CD4-positive, alpha-beta T cell treated with Interleukin-17A for 1 hour (primary cell): ENCODE measurements around the gene MAP3K5.
"Not testable (repeated sequence)": the region's sequence is repeated elsewhere in the genome, so short reads cannot be mapped to it uniquely, and the experiment has no call there.

ENCODE experiments used
- DNase-seq: peaks from one replicate; pipeline ENCODE4 v3.0.0-alpha.2; 2020

Gene MAP3K5

GRCh38 chr6:136604928-136605510, 187.3 kb downstream of the MAP3K5 start:
- DNase-seq = no peak

DNA sequence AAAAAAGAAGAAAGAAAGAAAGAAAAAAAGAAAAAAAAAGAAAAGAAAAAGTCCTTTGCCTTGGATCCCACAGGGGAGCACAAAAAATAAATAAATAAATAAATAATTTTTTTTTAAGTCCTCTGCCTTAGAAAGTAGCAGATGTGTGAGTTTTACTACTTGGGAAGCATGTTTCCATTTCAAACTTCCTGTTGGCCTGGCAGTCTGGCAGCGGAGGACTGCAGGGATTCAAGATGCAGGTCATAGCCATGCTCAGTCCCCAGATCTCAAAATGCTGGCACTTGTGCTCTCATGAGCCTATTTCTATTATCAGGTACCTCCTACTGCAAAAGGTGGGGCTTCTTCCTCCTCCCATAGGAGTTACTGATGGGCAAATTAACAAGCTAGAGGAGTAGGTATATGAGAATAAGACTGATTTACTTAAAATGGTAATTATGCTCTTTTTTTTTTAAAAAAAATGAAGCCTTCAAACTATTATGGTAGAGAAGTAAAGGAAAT, 187.9 kb downstream of the MAP3K5 start:
- DNase-seq = no peak

DNA sequence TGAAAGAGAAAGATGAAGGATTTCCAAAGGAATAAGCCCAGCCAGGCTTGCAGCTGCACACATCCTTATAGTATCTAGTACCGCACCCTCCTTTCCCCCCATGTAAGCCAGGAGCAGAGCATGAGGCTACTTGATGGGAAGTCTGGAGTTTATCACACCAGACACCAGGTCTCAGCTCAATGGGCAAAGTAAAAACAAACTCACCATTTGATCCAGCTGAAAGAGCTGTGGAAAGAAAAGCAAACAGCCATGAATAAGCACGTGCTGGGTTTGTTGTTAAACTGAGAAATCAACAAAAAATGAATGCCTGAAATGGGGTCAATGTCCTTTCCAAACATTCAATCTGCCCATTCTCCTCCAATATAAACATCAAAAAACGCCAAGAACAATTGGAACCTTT, 191.5 kb downstream of the MAP3K5 start:
- no peak for DNase-seq

DNA sequence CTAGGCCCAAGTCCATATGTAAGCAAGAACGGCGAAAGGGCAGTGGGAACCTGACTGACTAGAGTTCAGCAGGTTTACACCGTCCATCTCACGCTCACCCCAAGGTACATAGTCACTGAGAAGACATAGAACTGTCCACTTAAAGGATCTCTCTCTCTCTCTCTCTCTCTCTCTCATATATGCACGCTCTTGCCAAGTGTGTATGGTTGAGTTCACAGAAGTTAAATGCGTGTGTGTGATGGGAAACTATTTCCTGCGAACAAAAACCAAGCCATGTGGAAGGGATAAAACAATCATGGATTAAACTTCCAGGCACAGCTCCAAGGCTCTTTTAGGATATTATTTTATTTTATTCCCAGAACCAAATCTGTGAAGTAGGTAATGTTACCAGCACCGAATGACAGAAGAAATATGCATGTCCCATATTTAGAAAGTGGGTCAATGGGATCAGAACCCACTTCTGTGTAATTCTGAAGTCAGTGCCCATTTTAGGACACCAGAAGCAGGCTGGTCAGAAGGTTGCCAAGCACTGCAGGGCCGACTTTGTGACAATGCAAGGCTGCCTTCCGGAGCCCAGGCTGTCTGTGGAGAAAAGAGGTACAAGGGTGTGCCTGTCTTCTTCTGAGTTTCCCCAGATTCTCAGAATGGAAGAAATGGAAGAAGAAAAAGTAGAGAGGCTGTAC, 192.8 kb downstream of the MAP3K5 start:
- no peak for DNase-seq

DNA sequence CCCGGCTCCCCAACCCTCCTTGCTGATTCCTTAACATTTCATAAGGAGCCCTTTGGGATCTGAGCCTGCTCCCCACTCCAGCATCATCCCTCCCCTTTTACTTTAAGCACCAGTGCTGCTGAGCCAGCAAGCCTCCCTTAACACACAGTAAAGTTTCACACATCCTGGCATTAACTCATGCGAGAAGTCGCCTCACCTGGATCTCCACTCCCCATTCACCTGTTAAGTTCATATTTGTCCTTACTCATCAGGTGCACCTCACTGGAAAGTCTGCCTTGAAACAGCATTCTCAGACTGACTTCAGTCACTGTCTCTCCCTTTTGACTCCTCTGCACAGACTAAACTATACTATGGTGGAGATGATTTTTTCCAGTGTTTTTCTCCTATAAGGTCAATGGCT, 194.2 kb downstream of the MAP3K5 start:
- DNase-seq = no peak

DNA sequence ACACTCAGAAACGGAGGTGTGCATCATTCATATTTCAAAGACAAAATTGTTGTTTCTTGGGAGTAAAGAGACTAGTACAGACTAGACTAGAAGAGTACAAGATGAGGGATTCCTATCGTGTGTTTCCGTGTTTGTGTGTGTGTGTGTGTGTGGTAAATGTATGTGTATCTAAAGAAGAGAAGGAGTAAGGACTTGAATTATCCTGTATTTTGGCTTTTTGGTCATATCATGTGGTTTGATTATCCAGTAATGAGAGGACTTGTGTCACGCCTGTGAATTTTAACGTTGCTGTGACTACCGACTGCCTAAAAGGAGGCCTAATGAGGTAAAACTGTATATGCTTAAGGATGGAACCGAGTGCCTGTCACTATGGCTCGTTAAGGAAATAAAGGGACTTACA, 197.6 kb downstream of the MAP3K5 start:
- DNase-seq = no peak

- peak; percentile 70 for DNase-seq
These were observed 198.4 kb downstream of the MAP3K5 start for GRCh38 chr6:136593748-136594490.

DNA sequence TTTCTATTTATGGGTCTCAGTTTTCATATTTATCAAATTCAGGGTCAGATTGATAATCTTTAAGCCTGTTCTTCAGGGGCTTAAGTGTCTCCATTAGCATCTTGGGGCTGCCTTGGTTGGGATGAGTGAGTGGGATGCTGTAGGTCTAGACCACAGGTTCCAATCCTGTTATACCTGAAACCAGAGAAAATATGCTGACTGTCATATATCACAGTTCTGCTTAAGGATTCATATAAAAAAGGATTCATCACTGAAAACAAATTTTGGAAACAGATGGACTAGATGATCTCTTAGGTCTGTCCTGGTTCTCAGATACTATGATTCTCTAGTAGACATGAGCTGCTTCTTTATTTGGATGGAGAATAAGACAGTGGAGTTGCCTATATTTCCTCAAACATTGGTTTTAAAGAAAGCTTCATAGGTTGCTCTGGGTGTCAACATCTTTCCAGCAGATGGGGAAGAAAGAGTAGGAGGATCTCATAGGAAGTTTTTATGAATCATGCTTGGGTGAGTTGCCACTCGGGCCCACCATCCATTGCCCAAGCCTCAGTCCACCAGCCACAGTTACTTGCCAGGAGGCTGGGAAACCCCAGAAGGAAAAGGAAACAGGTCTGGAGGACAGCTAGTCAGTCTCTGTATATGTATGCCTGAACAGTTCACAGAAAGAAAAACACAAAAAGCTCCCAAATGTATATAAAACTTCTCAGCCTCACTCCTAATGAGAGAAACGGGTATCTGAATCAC, 199.2 kb downstream of the MAP3K5 start:
- DNase-seq = no peak

DNA sequence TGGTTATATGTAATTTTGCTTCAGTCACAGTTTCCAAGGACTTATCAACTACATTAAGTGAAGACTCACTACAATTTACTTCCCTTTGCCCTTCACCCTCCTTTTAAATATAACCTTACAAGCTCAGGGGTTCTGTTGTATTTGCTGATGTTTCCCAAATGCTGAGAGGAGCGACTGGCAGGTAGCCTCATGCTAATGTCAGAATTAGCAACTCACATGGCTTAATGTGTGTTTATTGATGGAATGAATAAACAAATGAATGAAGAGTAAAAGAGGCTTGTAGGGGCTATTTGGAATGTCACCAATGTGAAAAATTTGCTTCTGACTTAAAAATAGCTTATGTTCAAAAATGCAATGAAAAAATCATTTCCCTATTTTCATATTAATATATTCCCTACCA, 200.7 kb downstream of the MAP3K5 start:
- DNase-seq = no peak

- DNase-seq = not testable (repeated sequence)
These were observed 201.4 kb downstream of the MAP3K5 start for GRCh38 chr6:136590846-136591245.

DNA sequence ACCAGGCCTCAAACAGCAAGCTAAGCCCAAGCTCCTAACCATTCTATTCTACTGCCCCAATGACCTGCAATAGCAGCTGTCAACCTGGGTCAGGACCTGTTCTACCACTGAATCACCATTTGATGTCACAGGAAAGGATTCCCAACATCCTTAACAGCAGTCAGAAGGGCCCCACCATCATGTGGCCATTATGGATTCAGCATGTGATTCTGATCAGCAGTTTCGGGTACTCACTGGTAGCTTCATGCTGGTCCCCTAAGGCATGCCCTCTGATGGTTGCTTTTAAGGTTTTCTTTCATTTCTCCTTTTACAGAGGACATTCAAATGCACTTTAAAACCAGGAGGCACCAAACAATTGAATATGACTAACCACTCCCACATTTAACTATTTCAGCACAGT, 204.8 kb downstream of the MAP3K5 start:
- no peak for DNase-seq

GRCh38 chr6:136586295-136586694, 206.0 kb downstream of the MAP3K5 start:
- no peak for DNase-seq

DNA sequence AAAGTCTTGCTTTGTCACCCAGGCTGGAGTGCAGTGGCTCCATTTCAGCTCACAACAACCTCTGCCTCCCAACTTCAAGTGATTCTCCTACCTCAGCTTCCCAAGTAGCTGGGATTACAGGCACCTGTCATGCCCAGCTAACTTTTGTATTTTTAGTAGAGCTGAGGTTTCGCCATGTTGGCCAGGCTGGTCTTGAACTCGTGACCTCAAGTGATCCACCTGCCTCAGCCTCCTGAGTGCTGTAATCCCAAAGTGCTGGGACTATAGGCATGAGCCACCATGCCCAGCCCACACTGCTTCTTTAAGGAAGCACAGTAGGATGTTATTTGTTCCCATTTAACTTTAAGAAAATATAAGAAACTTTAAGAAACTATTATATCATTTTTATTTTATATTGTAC, 206.8 kb downstream of the MAP3K5 start:
- not testable (repeated sequence) for DNase-seq

DNA sequence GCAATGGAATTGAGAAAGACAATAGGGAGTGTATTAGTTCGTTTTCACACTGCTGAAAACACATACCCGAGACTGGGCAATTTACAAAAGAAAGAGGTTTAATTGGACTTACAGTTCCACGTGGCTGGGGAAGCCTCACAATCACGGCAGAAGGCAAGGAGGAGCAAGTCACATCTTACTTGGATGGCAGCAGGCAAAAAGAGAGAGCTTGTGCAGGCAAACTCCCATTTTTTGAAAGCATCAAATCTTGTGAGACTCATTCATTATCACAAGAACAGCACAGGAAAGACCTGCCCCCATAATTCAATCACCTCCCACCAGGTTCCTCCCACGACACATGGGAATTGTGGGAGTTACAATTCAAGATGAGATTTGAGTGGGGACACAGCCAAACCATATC, 208.0 kb downstream of the MAP3K5 start:
- not testable (repeated sequence) for DNase-seq

DNA sequence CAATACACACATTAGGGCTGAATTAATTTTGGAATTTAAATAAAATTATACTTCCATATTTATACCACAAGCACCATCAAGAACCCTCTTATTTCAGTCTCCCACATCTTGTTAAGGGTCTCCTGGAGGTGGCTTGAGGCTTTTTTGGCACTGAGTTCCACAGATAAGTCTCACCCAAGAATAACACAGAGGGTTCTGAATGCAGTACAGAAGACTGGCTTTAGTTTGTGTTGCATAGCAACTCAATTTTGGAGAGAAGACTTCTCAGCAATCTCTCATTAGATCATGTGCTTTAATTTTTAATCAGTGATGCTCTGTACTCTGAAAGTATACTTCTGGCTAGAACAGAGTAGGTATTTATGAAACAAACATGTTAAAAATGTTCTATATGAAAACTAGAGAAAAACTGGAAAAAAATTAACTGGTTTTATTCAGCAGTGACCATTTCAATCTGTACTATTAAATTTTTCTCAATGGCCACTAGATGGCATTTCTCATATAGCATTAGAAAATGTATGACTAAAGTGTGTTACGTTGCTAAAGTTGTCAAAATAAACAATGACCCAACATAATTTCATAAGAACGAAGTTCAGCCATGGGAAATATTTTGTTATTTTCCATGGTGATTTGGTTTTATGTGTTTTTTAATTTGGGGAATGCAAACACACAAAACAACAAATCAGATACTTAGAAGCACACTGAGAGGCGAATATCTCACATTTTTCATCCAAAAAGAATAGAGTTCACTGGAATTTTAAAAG, 209.4 kb downstream of the MAP3K5 start:
- peak; percentile 28 for DNase-seq

DNA sequence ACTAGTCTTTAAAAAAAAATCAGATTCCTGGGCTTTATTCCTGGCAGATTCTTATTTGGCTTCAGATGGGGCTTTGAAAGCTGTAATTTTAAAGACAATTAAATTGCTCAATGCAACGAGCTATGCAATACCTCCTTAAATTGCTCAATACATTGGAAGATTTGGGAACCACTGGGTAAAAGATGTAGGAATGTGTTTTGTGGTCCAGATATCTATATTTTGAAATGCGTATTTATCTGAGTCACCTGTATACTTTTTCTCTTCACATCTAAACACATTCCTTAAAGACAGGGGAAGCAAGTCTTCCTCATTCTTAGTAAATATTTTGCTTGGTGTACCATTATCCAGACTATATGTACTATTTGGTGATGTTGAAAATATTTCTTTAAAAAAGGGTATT, 212.5 kb downstream of the MAP3K5 start:
- no peak for DNase-seq

DNA sequence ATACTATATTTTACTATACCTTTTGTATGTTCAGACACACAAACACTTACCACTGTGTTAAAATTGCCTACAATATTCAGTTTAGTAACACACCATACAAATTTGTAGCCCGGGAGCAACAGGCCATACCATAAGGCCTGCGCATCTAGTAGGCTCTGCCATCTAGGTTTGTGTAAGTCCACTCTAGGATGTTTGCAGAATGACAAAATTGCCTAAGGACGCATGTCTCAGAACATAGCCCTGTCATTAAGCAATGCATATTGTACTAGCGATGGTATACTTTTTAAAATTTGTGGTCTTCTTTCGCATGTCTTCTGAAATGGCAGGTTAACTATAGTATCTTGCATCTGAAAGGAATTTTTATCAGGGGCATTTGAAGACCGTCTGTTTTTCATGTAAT, 215.5 kb downstream of the MAP3K5 start:
- DNase-seq = no peak

- DNase-seq = no peak
These were observed 220.8 kb downstream of the MAP3K5 start for GRCh38 chr6:136571496-136571895.

DNA sequence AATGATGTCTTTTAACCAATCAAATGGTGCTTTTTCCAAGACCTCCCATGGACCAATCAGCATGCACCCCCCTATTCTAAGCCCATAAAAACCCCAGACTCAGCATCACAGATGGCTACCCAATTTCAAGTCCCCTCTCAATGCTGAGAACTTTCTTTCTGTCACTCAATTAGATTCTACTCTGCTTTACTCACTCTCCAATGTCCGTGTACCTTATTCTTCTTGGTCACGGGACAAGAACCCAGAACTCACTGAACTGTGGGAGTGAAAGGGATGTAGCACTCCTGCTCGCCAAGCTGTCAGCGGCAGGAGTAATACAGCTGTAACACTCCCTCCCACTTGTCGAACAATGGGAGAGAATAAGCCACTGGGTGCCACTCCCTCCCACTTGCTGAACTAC, 221.2 kb downstream of the MAP3K5 start:
- no peak for DNase-seq

DNA sequence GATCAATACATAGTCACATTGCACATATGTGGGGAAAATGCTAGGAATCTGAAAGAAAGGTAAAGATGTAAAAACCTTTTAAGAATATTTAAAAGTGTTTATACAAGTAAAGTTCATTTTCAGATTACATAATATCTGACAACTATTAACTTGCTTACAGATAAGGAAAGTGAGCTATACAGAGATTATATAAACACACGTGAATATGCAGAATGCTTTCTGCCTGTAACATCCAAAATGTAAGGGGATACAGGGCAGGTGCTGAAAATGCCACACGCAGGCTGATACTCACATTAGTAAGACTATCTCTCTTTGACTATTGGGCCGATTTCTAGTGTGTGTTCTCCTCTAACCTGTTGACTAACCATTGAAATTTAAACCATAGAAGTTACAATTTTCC, 224.1 kb downstream of the MAP3K5 start:
- no peak for DNase-seq

DNA sequence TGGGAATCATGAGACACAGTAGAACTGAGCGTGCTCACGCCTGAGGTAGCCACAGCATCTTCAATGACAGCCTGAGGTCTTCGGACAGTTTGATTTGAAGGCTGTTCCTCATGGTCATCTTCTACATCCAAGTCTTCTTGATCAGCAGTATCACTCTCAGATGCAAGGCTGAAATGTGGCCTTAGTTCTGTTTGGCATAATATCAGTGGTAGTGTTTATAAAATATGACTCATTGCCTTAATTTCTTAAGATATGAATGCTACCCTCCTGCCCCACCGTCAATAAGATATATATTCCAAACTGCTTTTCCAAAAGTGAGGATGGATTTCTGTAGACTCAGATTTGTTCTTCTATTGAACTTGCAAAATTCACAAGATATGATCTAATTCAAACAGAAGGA, 224.6 kb downstream of the MAP3K5 start:
- DNase-seq = no peak

GRCh38 chr6:136566851-136567250, 225.4 kb downstream of the MAP3K5 start:
- DNase-seq = no peak
